CD4-positive, alpha-beta T cell treated with Interleukin-17A for 4 hours (primary cell): ENCODE results near the gene RHEB.

Experiments
- DNase-seq: peaks from one replicate; pipeline ENCODE4 v3.0.0-alpha.2; 2020; ENCODE audit warnings: mixed read lengths

RHEB gene

GRCh38 chr7:151447312-151447711 is 72.4 kb downstream of the RHEB start:
- no peak for DNase-seq

GRCh38 chr7:151446412-151446811 is 73.3 kb downstream of the RHEB start:
- DNase-seq: no peak

GRCh38 chr7:151444632-151445031 is 75.1 kb downstream of the RHEB start:
- no peak for DNase-seq

- DNase-seq: no peak
Measured at GRCh38 chr7:151442776-151443496, 76.8 kb downstream of the RHEB start.

- no peak for DNase-seq
Measured at GRCh38 chr7:151440799-151441445, 78.8 kb downstream of the RHEB start.

- DNase-seq: peak; percentile 53
Measured at GRCh38 chr7:151439855-151440798, 79.6 kb downstream of the RHEB start, which contains the start of gene CRYGN. Gene CRYGN (minus strand): TSS chr7:151440141. CDS start chr7:151439917, 224 bp downstream.

GRCh38 chr7:151438864-151439601 is 80.7 kb downstream of the RHEB start:
- DNase-seq: no peak

- DNase-seq: no peak
Measured at GRCh38 chr7:151437866-151438516, 81.7 kb downstream of the RHEB start.

GRCh38 chr7:151437159-151437553 is 82.5 kb downstream of the RHEB start:
- no peak for DNase-seq

- DNase-seq: no peak
Measured at GRCh38 chr7:151436446-151437158, 83.1 kb downstream of the RHEB start.

- no peak for DNase-seq
Measured at GRCh38 chr7:151435971-151436370, 83.7 kb downstream of the RHEB start.

GRCh38 chr7:151435103-151435916 is 84.4 kb downstream of the RHEB start:
- no peak for DNase-seq

GRCh38 chr7:151434549-151434948 is 85.1 kb downstream of the RHEB start:
- DNase-seq: no peak

- DNase-seq: no peak
Measured at GRCh38 chr7:151433721-151434400, 85.8 kb downstream of the RHEB start.

GRCh38 chr7:151432658-151433521 is 86.8 kb downstream of the RHEB start:
- DNase-seq: peak; percentile 57

GRCh38 chr7:151431768-151432311 is 87.9 kb downstream of the RHEB start:
- DNase-seq: no peak

GRCh38 chr7:151431281-151431767 is 88.4 kb downstream of the RHEB start:
- no peak for DNase-seq
